Measurements from ENCODE around the gene ANG. TPM values are rescaled to one million over a fixed set of nuclear protein-coding genes. Genes with fewer than 3 reads are reported as not detected.

The ANG gene
- total RNA-seq, 4 donors from 2014 or later = 34.7 to 75.0 (median 55.2) TPM

- TF ChIP-seq, protein P1, sequence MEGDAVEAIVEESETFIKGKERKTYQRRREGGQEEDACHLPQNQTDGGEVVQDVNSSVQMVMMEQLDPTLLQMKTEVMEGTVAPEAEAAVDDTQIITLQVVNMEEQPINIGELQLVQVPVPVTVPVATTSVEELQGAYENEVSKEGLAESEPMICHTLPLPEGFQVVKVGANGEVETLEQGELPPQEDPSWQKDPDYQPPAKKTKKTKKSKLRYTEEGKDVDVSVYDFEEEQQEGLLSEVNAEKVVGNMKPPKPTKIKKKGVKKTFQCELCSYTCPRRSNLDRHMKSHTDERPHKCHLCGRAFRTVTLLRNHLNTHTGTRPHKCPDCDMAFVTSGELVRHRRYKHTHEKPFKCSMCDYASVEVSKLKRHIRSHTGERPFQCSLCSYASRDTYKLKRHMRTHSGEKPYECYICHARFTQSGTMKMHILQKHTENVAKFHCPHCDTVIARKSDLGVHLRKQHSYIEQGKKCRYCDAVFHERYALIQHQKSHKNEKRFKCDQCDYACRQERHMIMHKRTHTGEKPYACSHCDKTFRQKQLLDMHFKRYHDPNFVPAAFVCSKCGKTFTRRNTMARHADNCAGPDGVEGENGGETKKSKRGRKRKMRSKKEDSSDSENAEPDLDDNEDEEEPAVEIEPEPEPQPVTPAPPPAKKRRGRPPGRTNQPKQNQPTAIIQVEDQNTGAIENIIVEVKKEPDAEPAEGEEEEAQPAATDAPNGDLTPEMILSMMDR (IDR thresholded peaks at IDR 0.05; ENCODE audit: low read depth) = no peak
These were observed 8.2 kb downstream of the ANG start for GRCh38 chr14:20696764-20697163.

DNA sequence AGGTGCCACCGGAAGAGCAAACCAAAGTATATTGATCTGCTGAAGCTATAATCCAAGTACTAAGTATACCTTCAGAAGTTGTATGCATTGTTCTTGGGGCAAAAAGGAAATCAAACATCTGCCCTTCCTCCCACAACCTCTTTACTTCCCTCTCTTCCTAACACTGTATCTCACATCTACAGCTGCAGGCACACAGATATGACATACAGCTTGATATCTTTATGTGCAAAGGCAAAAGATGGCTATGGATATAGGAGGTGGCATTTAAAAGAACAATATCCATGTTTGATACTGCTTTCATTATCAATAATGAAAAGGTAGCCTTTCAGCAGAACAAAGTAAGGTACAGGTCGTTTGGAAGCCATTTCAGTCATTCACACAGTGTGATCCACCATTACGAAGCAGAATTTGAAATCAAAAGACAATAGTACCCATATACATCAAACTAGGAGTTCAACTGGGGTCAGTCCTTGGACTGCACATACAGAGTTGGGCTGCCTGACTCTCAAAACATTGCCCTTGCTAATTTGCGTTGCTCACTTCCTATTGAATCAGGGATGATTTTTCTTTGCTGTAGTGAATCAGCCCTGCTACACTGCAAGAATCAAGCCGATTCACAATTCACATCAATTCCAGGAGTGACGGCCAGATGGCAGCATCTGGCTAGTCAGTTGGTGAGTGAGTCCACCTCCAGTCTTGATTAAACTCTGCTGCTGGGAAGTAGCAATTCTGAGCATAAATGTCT, 8.9 kb downstream of the ANG start:
- TF ChIP-seq, protein P1 (IDR thresholded peaks at IDR 0.05; ENCODE audit: low read depth) = no peak

DNA sequence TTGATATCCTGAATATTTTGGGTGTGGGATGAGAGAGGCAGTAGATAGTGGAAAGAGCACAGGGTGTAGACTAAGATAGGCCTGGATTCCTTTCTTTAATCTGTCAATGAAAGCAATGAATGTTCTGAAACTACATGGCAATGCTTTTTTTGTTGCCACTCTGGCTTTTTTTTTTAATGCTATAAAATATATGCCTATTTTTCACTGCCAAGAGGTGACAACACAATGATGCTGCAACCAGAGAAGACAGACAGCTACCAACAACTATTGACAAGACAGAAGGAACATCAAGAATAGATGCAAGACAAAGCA, 9.4 kb downstream of the ANG start:
- TF ChIP-seq, protein P1 (IDR thresholded peaks at IDR 0.05; ENCODE audit: low read depth) = no peak

DNA sequence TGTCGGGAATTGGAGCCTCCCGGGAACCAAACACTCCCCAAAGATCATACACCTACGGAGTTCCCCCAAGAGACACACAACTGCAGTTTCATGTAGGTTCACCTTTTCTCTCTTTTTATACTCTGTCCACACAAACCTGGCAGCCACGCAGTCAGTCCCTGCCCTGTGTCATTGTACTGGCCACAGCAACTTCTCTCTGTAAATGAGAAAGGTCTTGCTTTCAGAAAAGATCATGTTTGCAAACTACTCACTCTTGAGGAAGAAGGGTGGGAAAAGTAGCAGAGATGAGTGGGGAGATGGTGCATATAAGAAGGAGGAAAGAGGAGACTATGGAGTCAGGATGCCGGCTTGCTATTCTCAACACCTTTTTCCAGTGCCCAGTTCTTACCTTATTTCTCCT, 10.4 kb downstream of the ANG start:
- TF ChIP-seq, protein P1 (IDR thresholded peaks at IDR 0.05; ENCODE audit: low read depth) = no peak

DNA sequence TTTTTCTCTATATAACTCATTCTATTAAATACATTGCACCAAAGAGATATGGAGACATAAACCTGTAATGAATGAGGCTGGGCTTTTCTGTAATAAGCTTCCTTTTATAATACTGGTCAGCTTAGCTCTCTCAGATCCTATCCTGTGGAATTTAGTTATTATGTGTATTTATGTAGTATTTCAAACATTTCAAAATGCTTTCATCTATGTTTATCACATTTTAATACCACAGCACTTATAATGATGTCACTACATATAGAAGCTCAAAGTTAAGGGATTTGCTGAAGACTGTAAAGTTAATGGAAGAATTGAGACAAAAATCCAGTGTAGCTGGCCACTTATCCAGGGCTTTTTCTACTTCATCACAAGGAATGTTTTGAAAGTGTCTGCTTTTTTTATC, 11.4 kb downstream of the ANG start:
- TF ChIP-seq, protein P1 (IDR thresholded peaks at IDR 0.05; ENCODE audit: low read depth) = no peak

- TF ChIP-seq, protein P1 (IDR thresholded peaks at IDR 0.05; ENCODE audit: low read depth) = no peak
These were observed 18.2 kb downstream of the ANG start for GRCh38 chr14:20706657-20707355.

DNA sequence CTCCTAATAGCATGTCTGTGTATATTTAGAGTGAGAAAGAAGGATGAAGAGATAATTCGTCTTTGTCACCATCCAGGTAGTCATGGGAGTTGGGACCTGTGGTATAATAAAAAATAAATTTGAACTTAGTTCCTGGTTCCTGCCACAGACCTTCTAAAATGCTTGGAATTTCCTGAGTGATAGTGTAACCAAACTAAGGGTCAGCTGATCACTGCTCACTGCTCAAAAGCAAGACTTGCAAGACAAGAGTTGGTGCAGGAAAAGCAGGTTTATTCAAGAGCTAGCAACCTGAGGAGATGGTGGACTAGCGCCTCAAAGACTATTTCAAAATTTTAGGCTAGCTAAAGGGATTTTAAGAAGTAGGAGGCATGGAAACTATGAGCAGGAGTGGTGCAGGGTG, 19.1 kb downstream of the ANG start:
- TF ChIP-seq, protein P1 (IDR thresholded peaks at IDR 0.05; ENCODE audit: low read depth) = no peak

All from subcutaneous adipose tissue (tissue), 4 donors.